KOPT-K1 (cell line): ENCODE measurements around the gene KPNA4.
"Not testable (repeated sequence)": the region's sequence is repeated elsewhere in the genome, so short reads cannot be mapped to it uniquely, and the experiment has no call there.

Experiments used
- H3K27ac ChIP-seq: fragments of 200-600 bp; sonication (generic); 2 replicates; pipeline ENCODE4 v1.5.1; 2016; ENCODE audit warnings: antibody characterized with exemption, mild to moderate bottlenecking, low read depth, low read length; ENCODE audit not compliant: poor library complexity, severe bottlenecking
- H3K36me3 ChIP-seq: fragments of 200-600 bp; sonication (generic); 2 replicates; pipeline ENCODE4 v1.5.1; 2017; ENCODE audit warnings: antibody characterized with exemption, mild to moderate bottlenecking, low read length, moderate library complexity; ENCODE audit not compliant: insufficient read depth
- H3K9me3 ChIP-seq: fragments of 200-600 bp; sonication (generic); 2 replicates; pipeline ENCODE4 v1.5.1; 2017; ENCODE audit warnings: antibody characterized with exemption, low read length, mild to moderate bottlenecking; ENCODE audit not compliant: insufficient read depth, poor library complexity, severe bottlenecking

KPNA4 gene

DNA sequence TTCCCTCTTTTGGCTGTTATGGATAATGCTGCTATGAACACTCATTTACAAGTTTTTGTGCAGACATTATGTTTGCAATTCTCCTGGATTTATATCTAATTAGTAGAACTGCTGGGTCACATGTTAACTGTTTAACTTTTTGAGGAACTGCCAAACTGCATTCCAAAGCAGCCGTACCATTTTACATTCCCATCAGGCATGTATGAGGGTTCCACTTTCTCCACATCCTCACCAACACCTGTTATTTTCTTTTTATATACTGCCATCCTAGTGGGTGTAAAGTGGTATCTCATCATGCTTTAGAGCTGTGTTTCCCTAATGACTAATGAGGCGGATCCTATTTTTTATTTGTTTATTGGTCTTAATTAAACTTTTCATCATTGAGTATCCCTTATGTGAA is 9.2 kb downstream of the KPNA4 start:
- Histone ChIP-seq H3K9me3 (peaks cover 10% of the 10 kb centered on the region), H3K36me3 (peaks cover 9% of the 10 kb centered on the region)

DNA sequence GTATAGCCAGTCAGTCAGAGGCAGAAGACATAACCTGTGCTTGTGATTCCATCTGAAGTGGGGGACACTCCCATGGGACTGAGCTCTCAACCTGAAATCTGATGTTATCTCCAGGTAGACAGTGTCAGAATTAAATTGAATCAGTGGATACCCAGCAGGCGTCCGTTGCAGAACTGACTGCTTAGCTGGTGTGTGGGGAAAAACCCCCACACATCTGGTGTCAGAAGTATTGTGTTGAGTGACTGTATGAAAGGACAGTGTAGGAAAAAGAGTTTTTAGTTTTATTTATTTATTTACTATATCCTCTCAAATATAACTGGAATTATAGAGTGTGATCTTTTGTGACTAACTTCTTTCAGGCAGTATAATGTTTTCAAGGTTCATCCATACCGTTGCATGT is 10.4 kb downstream of the KPNA4 start:
- Histone ChIP-seq H3K27ac (no peak overlapping the region), H3K36me3 (peaks cover 20% of the 10 kb centered on the region), H3K9me3 (peaks cover 21% of the 10 kb centered on the region)

More for the DNA sequence above, 9.2 kb downstream of the KPNA4 start:
- H3K27ac ChIP-seq = no peak overlapping the region

DNA sequence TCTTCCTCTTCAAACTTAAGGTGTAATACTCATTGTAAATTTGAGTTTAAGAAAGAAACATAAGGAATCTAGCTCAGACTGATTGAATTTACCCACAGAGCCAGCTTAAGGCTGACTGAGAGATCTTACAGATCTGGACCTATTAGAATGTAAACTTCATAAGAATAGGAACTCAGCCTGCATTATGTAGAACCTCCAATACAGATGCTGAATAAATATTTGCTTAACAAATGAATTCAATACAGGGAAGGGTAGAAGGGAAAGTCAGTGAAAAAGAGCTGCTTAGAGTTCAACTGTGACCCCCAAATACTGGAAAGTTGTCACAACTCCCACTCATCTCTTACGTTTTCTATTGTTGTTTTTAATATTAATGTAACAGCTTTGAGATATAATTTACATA is 11.5 kb downstream of the KPNA4 start:
- no peak overlapping the region for H3K27ac ChIP-seq
- H3K9me3 ChIP-seq = peaks cover 33% of the 10 kb centered on the region
- H3K36me3 ChIP-seq = peaks cover 24% of the 10 kb centered on the region

DNA sequence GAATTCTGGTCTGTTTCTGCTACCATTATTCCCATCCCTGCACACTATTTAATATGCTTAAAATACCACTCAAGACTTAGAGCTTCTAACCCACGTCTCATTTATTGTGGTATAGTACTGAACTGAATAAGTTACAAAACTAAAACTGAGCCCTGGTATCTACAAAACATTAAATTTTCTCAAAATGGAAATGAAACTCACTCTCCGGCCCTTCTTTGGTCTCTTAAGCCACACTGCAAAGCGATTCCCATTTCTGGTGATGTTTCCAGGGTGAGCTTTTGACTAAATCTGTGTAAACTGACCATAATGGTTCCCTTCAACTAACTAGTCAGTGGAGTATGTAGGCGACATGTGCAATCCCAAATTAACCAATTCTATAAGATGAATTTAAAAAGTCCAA is 18.6 kb downstream of the KPNA4 start:
- H3K36me3 ChIP-seq = peaks cover 29% of the 10 kb centered on the region
- peaks cover 35% of the 10 kb centered on the region for H3K9me3 ChIP-seq
- no peak overlapping the region for H3K27ac ChIP-seq

DNA sequence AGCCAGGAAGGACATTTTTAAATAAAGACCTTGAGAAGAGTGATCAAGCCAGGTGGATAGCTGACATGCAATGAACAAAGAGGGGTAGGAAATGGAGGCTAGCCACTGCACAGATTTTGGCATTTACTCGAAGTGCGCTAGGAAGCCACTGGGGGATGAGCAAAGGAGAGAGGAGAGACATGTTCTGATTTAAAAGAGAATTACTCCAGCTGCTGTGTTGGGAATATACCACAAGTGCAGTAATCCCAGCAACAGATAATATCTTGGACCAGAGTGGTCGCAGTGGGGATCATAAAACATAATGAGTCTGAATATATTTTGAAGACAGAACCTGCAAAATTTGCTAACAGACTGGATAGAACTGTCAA is 19.9 kb downstream of the KPNA4 start:
- Histone ChIP-seq H3K36me3 (peaks cover 17% of the 10 kb centered on the region), H3K27ac (no peak overlapping the region), H3K9me3 (peaks cover 22% of the 10 kb centered on the region)

DNA sequence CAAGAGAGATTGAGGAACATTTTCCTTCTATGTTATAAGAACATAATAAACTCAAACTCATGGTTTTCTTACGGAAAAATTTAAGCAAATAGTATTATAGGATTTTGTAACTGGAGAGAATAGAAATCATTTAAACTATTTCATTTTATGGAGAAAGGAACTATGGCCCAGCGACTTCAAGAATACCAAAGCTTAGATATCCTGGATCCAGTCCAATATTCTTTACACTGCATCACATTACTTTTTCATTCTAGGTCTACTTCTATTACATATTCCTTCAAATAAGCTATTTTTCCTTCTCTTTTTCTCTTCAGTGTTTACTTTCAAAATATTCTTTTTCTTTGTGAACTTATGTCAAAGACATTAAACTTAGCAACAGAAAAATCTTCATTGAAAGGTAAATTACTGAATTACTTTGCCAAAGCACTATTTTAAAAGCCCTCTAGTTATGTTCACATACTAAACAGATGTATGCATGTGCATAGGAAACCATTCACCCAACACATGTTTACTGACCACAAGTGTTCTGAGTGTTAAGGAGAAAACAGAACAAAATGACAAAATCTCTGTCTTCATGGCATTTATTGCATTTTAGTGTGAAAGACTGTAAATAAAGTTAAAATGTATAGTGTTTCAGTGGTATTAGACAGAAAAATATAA is 20.4 kb downstream of the KPNA4 start:
- peaks cover 12% of the 10 kb centered on the region; the same call in 1 of the 2 replicates for H3K36me3 ChIP-seq
- H3K9me3 ChIP-seq = peaks cover 17% of the 10 kb centered on the region
- no peak overlapping the region for H3K27ac ChIP-seq

DNA sequence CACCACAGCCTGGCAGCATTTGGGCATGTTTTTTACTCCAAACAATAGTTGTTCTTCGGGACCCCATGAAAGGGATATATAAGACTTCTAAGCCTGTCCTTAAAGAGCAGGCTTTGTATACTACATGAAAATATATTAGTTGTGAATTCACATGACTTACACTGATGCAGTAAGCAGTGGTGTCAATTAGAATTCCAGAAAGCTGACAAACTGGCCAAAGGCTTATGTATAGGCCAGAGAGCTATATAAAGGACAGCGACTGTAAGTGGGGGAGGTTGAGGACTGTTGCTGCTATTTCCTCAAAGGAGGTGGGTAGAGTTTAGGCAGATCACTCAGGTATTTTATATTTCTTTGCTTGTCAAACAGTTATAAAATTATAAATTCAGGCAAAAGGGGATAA is 24.8 kb downstream of the KPNA4 start:
- Histone ChIP-seq H3K27ac (no peak overlapping the region), H3K9me3 (no peaks in the 10 kb centered on the region), H3K36me3 (peaks cover 8% of the 10 kb centered on the region)

DNA sequence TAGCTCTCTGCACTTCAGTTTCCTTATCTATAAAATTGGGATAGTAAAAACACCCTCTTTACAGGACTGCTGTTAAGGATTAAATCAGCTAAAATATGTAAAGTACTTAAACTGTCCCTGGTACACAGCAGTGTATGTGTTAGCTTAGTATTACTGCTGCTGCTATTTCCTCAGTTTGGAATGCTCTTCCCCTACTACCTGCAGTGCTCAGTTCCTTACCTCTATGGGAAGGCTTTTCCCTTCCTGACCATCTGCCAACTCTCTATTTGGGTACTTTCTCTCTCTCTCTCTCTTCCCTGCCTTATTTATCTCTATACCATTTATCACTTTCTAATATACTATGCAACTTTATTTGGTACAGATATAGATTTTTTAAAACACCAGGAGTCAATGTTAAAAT is 26.5 kb downstream of the KPNA4 start:
- Histone ChIP-seq H3K36me3 (peaks cover 24% of the 10 kb centered on the region), H3K9me3 (no peaks in the 10 kb centered on the region), H3K27ac (no peak overlapping the region)

DNA sequence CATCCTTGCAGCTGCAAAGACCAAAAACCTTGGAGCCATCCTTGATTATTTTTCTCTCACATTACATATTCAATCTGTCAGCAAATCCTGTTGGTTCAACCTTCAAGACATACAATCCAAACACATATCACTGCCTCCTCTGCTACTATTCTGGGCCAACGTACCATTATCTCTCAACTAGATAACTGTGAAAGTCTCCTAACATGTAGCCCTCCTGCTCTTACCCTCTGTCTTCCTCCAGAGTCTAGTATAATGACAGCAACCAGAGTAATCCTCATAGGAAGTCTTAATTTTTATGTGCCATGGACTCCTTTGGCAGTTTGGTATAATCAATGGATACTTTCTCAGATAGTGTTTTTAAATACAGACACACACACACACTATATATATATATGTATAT is 27.6 kb downstream of the KPNA4 start:
- H3K9me3 ChIP-seq = no peaks in the 10 kb centered on the region
- no peak overlapping the region for H3K27ac ChIP-seq
- peaks cover 28% of the 10 kb centered on the region for H3K36me3 ChIP-seq

DNA sequence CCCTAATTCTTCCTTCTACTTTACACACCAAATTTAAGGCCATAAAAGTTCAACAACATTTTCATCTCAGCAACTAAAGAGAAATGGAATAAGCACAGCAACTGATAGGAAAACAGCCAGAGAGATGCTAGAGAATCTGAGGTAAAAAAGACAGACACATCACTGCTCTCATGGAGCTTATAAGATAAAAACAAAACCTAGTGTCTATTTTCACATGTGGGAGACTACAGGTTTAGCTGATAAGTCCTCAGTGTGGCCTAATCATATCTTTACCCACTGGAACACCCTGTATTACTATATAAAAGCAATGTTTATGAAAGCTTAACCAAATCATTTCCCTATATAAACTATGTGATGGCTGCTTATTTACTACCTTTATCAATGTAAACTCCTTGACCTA is 33.0 kb downstream of the KPNA4 start:
- no peaks in the 10 kb centered on the region for H3K9me3 ChIP-seq
- H3K36me3 ChIP-seq = peaks cover 79% of the 10 kb centered on the region
- H3K27ac ChIP-seq = no peak overlapping the region

DNA sequence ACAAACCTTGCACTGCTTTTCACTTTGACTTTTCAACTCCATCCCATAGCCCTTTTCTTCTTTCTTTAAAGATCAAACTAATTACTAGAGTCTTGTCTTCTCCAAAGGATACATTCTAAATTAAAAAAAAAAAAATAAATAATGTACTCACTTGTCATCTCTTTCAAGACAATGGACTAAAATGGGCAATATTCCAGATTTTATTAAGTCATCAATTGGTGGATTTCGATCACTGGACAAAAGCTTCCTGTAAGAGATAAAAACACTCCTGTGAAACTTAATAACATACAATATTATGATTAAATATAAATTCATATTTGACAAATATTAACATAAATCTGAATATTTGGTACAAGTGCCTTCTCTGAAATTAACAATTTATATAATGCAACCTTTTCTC is 34.1 kb downstream of the KPNA4 start:
- Histone ChIP-seq H3K27ac (no peak overlapping the region), H3K9me3 (no peaks in the 10 kb centered on the region), H3K36me3 (peaks cover 89% of the 10 kb centered on the region)

DNA sequence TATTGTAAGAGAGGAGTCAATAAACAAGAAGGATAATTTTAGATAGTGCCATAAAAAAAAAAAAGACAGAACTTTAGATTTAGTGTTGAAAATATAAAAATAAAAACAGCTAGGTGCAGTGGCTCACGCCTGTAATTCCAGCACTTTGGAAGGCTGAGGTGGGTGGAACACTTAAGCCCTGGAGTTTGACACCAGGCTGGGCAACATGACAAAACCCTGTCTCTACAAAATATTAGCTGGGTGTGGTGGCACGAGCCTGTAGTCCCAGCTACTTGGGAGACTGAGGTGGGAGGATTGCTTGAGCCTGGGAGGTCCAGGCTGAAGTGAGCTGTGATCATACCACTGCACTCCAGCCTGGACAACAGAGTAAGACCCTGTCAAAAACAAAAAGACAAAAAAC is 49.0 kb downstream of the KPNA4 start:
- H3K27ac ChIP-seq, H3K9me3 ChIP-seq: not testable (repeated sequence)
- peaks cover 97% of the 10 kb centered on the region for H3K36me3 ChIP-seq

DNA sequence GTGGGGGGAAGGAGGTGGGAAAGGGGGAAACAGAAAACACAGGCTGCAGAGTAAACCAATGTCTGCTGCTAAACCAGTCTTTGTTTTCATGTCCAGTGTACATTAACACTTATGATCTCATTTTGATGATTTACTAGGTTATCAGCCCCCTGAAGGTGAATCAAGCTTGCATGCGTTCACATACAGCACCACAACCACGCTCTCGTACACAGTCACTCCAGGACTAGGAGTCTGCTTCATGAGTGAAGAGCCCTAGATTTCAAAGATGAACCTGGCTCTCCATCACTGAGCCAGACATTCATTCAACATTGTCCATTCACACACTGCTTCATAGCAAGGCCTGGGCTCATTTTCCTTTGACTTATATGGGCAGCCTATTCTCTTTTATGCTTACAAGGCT is 64.0 kb downstream of the KPNA4 start:
- Histone ChIP-seq H3K36me3 (peaks cover 85% of the 10 kb centered on the region), H3K27ac (no peak overlapping the region), H3K9me3 (no peaks in the 10 kb centered on the region)

DNA sequence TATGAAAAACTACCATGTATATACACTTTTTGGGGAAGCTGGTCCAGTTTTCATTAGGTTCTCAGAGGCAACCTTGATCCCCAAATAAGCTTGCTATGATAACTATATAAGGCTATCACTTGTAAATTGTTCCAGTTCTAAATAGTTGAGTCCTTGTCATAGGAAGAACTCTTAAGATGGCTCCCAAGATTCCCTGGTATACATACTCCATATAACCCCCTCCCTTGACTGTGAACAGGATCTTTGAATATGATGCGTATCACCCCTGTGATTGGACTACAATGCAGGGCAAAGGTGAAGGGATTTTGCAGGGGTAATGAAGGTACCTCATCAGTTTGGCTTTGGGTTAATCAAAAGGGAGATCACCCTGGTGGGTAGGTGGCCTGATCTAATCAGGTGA is 67.2 kb downstream of the KPNA4 start:
- Histone ChIP-seq H3K36me3 (peaks cover 54% of the 10 kb centered on the region), H3K9me3 (no peaks in the 10 kb centered on the region), H3K27ac (no peak overlapping the region)

DNA sequence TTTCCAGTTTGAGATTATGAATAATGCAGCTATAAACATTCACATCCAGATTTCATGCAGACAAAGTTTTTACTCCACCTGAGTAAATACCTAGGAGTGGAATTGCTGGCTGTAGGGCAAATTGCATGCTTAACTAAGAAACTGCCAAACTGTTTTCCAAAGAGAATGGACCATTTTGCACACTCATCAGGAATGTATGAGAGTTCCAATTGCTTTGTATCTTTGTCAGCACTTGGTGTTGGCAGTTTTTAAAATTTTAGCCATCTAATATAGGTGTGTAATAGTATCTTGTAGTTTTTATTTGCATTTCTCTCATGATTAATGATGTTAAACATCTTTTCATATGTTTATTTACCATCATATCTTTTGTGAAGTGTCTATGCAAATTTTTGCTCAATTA is 75.2 kb downstream of the KPNA4 start:
- Histone ChIP-seq H3K9me3 (no peaks in the 10 kb centered on the region), H3K36me3 (no peaks in the 10 kb centered on the region), H3K27ac (no peak overlapping the region)

DNA sequence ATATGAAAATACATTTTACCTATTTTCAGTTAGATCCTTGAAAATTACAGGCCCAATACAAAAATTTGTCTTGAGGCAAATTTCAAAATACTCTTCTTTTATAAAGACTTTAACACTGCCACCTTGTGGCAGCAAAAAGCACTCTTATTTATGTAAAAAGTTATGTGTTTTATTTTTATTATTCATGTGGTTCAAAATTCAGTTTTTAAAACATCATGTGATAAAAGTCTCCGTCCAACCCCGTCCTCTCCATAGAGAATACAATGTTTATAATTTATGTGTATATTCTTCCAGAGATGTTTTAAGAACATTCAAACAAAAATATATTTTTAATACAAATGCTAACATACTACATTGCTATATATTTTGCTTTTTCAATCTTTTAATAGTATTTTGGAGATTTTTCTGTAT is 78.9 kb downstream of the KPNA4 start:
- Histone ChIP-seq H3K27ac (no peak overlapping the region), H3K9me3 (no peaks in the 10 kb centered on the region)

More for the DNA sequence above, 78.9 kb downstream of the KPNA4 start:
- H3K36me3 ChIP-seq = no peaks in the 10 kb centered on the region
